GM18867 (cell line): ENCODE data around the gene TMPRSS2.

ENCODE experiments used
- ATAC-seq: cut with Tn5 transposase; IDR thresholded peaks from one replicate; pipeline ENCODE4 v1.9.1; 2021; ENCODE audit warnings: mild to moderate bottlenecking, moderate library complexity; ENCODE audit not compliant: unreplicated experiment

Gene TMPRSS2

DNA sequence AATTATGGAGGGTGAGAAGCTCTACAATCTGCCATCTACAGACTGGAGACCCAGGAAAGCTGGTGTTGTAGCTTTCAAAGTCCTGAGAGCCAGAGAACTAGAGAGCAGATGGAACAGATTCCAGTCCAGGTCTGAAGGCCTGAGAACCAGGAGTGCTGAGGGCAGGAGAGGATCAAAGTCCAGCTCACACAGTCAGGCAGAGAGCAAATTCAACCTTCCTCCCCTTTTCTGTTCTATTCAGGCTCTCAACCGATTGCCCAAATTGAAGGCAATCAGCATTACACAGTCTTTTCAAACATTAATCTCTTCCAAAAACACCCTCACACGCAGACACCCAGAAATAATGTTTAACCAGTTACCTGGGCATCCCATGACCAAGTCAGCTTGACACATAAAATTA lies 2.5 kb upstream of the TMPRSS2 start:
- no peak for ATAC-seq

GRCh38 chr21:41509733-41510132 lies 1.8 kb upstream of the TMPRSS2 start:
- no peak for ATAC-seq

DNA sequence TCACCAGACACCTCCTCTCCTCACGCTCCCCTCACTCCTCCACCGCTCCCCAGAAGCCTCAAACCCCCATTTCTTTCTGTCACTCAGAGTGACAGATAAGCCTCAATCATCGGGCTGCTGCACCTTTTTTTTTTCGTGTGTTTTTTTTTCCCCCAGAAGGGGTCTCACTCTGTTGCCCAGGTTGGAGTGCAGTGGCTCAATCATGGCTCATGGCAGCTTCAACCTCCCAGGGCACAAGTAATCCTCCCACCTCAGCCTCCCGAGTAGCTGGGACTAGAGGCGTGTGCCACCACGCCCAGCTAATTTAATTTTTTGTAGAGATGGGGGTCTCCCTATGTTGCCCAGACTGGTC lies 1.2 kb upstream of the TMPRSS2 start:
- ATAC-seq = no peak

DNA sequence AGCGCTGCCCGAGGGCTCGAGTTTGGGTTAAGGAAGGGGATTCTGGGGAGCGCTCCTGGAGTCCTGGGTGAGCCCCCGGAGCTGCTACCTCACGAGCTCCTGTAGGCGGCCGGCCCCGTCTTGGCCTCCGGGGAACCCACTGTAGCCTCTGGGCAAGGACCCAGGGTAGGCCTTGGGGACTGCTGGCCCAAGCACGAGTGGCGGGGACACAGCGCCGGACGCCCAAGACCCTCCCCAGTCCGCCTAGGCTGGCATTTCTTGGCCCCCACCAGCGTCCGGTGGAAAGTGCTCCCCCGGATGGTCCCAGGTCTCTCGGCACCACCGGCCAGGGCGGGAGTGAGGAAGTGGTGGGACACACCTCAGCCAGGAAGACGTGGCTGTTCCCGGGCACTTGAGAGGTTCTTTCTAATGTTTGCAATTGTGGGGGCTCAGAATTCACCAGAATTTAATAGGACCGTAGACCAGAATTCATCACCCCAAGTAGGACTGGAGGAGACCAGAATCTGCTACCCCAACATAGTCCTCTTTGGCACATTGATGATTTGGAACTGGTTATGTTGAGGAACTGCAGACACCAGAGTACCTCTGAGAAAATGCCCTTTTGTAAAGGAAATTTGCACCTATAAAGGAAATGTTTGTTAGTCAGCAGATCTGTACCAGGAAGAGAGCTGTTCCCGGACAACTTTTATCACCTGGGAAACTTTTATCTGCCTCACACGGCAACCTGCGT lies 622 bp upstream of the TMPRSS2 start:
- no peak for ATAC-seq

DNA sequence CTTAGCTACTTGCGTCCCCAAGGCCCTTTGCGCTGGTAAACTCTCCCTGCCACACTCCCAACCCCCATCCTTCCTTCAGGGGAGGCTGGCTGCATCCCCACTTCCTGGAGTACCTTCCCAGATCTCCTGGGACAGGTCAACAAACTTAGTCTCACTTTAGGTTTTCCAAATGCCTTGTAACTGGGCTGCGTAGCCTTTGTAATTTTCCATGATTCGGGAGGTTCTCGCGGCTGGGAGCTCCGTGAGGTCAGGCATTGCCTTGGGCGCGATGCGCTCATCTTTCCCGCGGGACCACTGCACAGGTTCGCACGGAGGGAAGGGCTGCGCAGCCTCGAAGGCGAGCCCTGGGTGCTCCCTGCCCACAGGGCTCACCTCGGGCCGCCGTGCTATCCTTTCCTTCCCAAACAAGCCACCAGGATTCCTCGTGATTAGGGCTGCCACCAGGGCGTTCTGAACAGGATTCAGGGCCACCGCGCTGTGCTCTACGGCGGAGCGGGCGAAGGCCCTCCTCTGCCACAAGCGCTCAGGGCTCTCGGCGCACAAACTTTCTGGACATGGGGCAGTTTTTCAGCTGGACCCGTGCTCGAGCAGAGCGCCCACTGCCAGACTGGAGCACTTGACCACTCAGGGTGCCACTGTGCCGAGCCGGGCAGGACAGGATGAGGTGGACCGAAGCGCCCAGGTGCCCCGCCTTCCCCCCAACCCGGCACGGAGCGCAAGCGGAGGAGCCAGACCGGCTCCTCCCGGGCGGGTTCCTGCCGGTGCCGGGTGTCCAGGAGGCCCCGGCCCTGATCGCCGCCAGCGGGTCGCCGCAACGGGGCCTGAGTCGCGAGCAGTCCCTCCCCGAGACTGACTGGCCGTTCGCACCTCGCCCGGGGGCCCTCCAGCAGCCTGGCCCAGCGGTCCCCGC lies 1.1 kb downstream of the TMPRSS2 start:
- ATAC-seq = no peak

- no peak for ATAC-seq
These were observed 1.9 kb downstream of the TMPRSS2 start for GRCh38 chr21:41506005-41506594.

DNA sequence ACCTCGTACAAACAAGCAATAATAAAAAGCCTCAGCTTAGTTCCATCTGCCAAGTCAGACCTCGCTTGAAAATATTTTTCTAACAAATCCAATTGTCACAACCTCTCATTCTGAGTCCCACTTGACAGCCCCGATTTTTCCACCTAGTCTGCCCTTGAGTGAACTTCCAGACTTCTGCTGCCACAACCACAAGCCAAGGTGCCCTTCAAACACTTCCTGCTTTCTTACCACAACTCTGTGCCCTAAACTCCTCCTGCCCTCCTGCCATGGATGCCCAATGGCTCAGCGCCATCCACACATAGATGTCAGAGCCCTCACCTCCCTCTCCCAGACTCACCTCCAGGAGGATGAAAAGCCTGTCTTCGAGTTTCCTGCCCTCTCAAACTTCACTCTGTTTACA lies 3.9 kb downstream of the TMPRSS2 start:
- ATAC-seq = no peak

DNA sequence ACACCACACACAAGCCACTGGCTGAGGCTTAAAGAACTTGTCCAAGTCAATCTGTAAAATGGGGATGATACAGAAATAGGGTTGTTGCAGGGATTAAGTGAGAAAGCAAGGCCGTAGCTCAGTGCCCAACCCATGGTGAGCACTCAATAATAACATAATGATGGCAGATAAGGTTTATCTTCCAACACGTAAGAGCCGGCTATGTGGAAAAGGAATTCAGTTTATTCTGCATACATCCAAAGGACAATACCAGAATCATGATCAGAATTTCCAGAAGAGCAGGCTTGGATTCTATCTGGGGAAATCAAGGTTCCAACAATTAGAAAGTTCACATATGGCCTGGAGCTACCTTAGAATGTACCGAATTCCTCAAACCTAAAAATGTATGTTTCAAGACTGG lies 4.6 kb downstream of the TMPRSS2 start:
- ATAC-seq = no peak

DNA sequence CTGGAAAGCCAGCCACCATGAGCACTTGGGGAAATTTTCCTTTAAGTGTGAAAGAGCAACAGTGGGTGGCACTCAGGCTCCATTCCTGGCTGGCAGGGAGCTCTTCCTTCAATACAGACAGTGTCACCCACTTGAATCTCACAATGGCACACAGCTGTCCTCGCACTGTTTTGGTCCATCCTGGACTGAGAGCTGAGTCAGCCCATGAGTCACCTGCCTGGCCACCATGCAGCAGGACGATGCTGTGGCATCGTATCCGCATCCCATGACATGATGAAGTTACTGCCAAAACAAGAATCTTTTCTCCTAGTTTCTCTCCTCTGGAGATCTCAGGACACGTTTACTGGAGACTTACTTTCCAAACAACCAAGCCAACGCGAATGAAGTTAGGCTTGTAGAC lies 6.0 kb downstream of the TMPRSS2 start:
- ATAC-seq = no peak

GRCh38 chr21:41500931-41501381 lies 7.0 kb downstream of the TMPRSS2 start:
- no peak for ATAC-seq

GRCh38 chr21:41500363-41500762 lies 7.6 kb downstream of the TMPRSS2 start:
- no peak for ATAC-seq

DNA sequence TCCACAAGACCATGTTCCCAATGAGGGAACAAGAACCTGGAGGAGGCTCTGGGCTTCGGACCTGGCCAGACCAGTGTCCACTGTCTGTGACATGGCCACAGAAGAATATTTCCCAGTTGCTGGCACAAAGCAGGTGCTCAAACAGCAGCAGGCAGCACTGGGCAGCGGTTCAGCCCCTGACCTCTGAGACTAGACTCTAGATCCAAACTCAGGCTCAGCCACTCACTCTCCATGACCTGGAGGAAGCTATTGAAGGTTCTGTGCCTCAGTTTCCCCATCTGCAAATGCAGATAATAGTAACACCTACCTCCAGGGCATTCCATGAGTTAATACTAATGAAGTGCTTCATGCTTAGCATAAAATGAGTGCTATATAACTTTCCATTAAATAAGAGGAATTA lies 8.0 kb downstream of the TMPRSS2 start:
- no peak for ATAC-seq

GRCh38 chr21:41497788-41498187 lies 10.2 kb downstream of the TMPRSS2 start:
- no peak for ATAC-seq

DNA sequence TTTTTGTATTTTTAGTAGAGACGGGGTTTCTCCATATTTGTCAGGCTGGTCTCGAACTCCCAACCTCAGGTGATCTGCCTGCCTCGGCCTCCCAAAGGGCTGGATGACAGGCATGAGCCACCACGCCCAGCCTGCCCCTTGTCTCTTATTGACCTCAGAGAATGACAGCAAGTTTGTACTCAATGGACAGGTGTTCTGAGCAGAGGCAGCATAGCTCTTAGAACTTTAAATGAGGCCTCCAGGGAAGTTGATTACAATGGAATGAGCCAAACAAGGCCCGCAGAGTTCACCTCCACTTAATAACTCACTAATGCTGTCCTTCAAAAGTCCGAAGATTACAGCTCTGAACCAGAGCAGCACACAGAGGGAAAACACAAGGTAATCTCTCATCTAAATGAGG lies 10.9 kb downstream of the TMPRSS2 start:
- no peak for ATAC-seq

- ATAC-seq = no peak
These were observed 13.7 kb downstream of the TMPRSS2 start for GRCh38 chr21:41494242-41494641.

- ATAC-seq = no peak
These were observed 16.5 kb downstream of the TMPRSS2 start for GRCh38 chr21:41491412-41491811.

DNA sequence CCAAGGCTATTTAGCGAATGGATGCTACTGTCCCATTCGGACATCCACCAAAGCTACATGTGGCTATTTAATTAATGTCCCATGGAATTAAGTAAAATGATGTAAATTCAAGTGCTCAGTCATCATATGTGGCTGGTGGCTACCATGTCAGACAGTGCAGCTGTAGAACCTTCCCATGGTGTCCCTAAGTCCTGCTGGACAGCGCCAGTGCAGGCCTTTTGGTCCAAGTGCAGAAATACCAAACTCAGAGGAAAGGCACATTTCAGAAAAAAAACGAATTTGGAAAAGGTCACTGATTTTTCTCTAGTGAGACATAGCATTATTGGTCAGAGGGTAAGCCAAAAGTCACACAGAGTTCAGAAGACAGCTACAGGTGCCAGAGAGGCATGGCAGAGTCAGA lies 17.6 kb downstream of the TMPRSS2 start:
- ATAC-seq = no peak

GRCh38 chr21:41489329-41489728 lies 18.6 kb downstream of the TMPRSS2 start:
- no peak for ATAC-seq

DNA sequence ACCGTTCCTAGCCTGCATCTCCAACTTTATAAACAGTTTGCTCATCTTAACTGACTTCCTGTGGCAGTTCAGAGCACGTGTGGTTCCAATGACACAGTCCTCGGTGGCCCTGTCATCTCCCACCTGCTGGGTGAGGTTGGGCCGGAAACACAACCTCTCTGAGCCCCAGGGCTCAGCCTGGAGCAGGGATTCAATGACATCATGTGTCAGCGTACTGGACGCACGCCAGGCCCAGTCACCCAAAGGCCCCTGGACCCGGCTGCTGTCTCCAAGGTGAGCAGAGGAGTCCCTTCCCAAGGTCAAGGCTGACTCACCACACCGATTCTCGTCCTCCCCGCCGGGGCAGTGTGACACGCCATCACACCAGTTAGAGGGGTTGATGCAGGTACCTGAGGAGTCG lies 19.9 kb downstream of the TMPRSS2 start:
- ATAC-seq = no peak

DNA sequence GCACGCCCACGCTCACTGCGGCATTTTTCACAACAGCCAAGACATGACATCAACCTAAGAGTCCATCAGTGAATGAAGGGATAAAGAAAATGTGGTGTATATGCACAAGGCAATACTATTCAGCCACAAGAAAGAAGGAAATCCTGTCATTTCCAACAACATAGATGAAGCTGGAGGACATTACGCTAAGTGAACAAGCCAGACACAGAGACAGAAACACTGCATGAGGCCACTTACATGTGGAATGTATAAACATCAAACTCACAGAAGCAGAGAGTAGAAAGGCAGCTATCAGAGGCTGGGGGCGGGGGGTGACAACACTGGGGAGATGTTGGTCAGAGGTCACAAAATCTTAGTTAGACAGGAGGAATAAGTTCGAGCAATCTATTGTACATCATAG lies 20.9 kb downstream of the TMPRSS2 start:
- ATAC-seq = no peak

DNA sequence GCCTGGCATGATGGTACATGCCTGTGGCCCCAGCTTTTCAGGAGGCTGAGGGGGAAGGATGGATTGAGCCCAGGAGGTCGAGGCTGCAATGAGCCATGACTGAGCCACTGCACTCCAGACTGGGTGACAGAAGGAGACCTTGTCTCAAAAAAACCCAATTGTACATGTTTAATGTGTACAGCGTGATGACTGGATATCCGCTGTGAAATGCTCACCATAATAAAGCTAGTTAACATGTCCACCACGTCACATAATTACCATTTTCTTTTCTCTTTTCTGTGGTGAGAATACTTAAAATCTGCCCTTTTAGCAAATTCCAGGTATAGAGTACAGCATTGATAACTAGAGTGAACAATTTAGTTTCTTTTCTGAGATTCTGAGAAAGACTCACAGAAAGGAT lies 24.0 kb downstream of the TMPRSS2 start:
- no peak for ATAC-seq

DNA sequence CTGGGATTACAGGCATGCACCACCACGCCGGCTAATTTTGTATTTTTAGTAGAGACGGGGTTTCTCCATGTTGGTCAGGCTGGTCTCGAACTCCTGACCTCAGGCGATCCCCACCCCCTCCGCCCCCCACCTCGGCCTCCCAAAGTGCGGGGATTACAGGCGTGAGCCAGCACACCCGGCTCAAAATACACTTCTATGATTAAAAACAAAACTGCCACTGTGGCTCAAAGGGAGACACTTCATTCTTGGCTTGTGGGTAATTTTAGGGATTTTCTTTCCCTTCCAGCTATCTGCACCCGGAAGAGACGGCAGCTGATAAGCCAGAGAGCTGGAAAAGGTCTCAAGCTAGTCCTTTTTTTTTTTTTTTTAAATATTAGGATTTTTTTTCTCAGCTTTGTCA lies 24.5 kb downstream of the TMPRSS2 start:
- ATAC-seq = no peak
